GM21619 (cell line): ENCODE measurements around the gene CLEC7A.
A peak's percentile ranks its signal among the peaks of the same experiment; 100 is the strongest.

Experiments used
- ATAC-seq: cut with Tn5 transposase; IDR thresholded peaks from one replicate; pipeline ENCODE4 v1.9.1; 2021; ENCODE audit not compliant: unreplicated experiment

CLEC7A gene

DNA sequence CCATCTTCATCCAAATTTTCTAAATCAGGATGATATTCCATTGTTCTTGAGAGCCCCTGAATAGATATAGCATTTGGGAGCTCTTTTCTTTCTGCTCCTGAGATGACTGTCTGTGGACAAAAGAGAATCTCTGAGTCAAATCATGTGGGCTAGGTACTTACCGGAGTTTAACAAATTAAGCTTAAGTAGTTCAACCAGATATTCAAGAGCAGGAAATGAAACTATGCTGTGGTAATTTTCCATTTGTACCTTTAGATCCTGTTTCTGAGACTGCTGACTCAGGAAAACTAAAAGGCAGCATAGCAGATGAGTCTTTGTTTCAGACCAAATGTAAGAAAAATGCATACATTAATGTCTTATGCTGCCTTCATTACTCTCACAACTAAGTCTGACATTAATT, at the start of gene CLEC7A:
Gene CLEC7A (minus strand): TSS at position 158 of the 400 bp plus-strand sequence. CDS start 117 bp downstream, at position 41.
- ATAC-seq: peak; percentile 88

DNA sequence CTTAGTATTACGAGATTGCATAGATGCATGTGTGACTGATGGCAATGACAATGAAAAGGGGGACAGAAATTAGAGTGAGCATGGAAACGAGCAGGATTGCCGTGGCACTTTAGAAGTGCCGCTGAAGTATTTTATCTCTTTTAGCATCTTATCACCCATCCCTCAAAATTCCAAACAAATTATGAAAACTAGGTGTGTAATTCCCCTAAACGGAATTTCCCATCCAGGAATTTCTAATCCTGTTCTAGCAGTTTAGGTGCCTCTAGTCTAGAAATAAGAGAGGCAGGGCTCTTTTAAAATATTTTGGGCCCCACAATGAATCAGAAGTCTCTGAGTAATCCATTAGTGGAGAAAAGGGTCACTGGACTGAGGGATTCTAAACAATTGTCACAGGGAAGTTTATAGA, 49.8 kb upstream of the CLEC7A start:
- no peak for ATAC-seq

DNA sequence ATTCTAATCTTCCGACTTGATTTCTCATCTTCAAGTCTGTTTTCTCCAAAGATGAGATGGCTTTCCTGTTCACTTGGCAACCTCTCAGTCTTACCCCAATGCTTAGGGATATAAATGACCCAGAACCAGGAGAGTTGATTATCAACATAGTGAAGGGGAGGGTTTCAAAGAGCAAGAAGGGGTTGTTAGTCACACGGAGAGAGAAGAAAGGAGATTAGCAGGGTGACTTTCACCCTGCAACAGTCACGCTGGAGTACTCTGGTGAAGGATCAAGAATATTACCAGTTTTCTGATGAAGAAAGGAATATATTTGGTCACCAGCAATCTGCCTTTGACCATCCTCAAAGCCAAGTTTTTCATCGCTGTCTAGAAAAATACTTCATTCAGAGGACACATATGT, 48.8 kb upstream of the CLEC7A start, which contains the start of gene TMEM52B:
Gene TMEM52B (plus strand): TSS at position 212 of the 400 bp plus-strand sequence. CDS start 543 bp downstream, outside the sequence.
- ATAC-seq: no peak

GRCh38 chr12:10175846-10176636, 46.0 kb upstream of the CLEC7A start:
- no peak for ATAC-seq

GRCh38 chr12:10174986-10175614, 45.1 kb upstream of the CLEC7A start:
- no peak for ATAC-seq

DNA sequence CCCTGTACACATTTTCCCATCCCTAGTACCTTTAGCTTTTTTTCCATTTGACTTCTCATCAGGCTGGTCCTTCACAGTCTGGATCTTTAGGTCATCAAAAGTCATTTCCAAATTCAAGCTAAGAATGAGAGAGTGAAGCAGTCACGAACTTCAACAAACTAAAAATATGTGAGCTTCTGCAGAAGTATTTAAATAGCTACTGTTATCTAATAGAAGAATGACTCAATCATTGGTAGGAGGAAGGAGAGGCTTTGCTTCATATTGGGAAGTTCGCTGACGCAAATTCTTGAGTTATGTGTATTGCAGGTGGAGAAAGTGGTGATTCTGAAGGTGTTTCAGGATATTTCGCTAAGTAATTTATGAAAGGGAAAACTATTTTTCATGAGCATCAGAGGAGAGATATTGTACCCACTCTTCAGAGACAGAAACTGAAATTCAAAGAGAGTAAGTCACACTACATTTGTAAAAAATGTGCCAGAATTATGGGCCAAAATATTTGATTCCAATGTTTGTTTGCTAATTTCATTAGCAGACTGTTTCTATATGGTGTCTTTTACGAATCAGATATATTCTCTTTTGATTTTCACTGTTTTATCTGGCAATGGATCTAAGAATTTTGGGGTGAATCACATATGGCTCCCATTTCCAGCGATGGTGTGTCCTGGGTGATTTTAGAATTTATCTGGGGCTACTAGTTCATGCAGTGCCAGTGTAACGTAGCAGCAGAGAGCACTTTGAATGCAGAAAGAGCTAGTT, 42.2 kb upstream of the CLEC7A start, which contains the start of gene OLR1:
Gene OLR1 (minus strand): TSS at position 160 of the 756 bp plus-strand sequence. CDS start 55 bp downstream, at position 105.
- ATAC-seq: no peak

- ATAC-seq: no peak
Observed at GRCh38 chr12:10170216-10170615, 40.2 kb upstream of the CLEC7A start.

GRCh38 chr12:10169104-10169503, 39.1 kb upstream of the CLEC7A start:
- ATAC-seq: no peak

DNA sequence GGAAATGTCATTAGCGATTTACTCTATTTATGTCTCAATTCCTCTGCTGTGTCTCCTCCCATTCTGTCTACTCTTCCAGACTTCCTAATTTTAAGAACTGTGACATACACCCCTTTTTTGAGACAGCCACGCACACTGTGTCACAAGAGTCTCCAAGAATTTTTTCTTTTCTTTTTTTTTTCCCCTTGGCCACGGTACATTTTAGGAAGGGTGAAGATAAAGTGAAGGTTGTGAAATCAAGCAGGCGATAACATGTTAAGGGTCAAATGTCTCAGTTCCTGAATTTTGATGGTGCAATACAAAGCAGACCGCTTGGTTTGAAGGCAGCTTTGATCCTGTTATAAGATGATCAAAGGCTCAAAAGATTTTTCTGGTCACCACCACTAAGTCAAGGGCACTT, 37.6 kb upstream of the CLEC7A start:
- ATAC-seq: no peak

DNA sequence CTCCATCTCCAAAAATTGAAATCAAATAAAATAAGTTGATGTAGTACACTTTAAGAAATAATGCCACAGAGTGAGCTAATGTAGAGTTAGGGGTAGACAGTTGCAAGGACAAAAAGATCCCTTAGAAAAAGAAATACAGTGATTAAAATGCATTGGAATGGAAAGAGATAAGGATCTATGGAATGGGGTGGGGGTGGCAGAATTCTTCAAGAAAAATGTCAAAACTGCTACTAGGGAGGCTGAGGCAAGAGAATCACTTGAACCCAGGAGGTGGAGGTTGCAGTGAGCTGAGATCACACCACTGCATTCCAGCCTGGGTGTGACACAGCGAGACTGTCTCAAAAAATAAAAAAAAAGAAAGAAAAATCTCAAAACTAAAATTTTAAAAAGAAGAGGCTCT, 35.4 kb upstream of the CLEC7A start:
- ATAC-seq: no peak

- ATAC-seq: no peak
Observed at GRCh38 chr12:10163084-10163483, 33.1 kb upstream of the CLEC7A start.

DNA sequence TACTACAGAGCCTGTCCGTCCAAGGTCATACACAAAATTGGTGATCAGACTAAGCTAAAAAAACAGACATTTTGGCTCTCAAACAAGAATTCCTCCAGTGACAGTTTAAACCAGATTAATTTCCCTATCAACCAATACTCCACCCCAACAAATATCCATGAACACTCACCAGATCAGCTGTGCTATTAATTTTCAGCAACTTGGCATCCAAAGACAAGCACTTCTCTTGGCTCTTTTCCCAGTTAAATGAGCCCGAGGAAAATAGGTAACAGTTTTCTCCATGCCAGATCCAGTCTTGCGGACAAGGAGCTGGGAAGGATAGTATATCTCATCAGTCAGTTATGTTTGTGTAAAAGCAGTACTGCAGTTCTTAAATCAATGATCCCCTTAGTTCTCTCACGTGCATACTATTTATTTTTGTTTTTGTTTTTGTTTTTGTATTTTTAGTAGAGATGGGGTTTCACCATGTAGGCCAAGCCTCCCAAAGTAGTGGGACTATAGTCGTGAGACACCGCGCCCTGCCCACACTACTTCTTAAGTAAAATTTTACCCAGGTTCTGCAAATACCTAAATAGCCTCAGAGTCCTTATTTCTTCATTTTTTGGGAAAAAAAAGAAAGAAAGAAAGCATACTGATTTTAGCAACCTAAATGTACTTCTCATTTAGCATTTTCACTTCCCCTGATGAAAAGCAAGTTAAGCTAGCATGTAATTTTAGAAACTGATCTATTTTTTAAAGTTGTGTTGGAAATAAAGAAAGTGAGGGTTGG, 30.8 kb upstream of the CLEC7A start:
- no peak for ATAC-seq

GRCh38 chr12:10159280-10159679, 29.3 kb upstream of the CLEC7A start:
- ATAC-seq: no peak

GRCh38 chr12:10158406-10158805, 28.4 kb upstream of the CLEC7A start:
- no peak for ATAC-seq

DNA sequence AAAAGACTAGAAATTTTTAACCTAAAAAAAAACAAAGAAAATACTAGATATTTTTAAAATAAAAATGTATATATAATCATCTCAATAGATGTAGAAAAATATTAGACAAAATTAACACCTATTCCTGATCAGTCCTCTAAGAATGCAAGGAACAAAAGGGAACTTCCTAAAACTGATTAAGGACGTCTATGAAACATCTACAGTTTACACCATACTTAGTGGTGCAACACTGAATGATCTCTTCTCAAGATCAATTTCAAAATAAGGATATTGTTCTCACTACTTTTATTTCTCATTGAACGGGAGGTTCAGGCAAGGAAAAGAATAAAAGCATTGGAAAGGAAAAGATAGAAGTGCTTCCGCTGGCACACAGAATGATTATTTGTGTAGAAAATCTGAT, 26.0 kb upstream of the CLEC7A start:
- ATAC-seq: no peak

DNA sequence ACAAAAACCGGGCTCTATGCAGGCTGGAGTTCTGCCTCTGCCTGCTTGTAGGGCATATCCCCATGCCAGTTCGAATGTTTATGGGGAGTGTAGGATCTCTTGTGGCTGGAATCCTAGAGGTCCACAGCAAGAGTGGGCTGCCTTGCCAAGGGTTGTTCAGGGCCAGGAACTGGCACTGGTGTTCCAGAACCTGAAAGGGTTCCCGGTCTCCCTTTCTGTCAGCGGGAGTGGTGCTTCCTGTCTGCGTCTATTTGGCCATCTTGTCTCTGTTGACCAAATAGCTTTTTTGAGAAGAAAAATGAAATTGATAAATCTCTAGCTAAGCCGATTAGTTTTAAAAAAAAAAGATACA, 24.1 kb upstream of the CLEC7A start:
- no peak for ATAC-seq

DNA sequence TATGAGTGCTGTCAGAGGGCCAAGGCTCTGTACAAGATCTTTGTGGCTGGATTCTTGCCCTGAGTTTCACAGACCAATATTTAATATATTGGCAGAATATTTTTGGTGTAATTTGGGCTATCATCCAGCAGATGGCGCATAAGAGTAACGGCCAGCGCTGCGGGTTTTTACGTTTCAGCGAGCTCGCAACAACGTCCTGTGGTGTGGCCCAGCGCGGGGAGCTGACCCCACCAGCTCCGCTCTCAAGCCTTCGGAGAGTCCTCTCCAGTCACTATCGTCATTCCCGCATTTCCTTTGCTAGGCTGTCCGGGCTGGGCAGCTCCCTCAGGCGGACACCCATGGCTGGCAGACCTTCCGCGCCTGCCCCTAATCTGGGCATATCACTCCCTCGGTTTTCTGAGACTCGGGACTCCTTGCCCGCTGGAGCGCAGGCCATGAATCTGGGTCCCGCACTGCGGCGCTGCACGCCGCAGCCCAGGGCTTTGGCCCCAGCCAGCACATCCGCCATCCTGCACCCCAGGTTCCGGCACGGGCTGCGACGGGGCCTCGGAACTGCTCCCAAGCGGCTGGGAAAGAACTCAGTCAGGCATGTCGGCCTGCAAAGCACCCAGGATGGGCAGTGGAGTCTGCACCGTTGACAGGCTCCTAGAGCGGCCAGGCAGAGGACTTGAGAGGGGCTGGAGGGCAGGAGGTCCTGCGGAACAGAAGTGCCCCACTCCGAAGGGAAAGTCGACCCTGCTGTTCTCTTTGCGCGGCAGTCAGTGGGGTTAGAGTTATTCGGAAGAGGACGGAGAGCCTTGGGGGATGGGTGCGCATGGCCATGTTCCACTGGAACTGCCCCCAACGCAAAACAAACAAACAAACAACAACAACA, 23.5 kb upstream of the CLEC7A start:
- peak; percentile 60 for ATAC-seq

GRCh38 chr12:10151621-10152020, 21.6 kb upstream of the CLEC7A start:
- no peak for ATAC-seq

DNA sequence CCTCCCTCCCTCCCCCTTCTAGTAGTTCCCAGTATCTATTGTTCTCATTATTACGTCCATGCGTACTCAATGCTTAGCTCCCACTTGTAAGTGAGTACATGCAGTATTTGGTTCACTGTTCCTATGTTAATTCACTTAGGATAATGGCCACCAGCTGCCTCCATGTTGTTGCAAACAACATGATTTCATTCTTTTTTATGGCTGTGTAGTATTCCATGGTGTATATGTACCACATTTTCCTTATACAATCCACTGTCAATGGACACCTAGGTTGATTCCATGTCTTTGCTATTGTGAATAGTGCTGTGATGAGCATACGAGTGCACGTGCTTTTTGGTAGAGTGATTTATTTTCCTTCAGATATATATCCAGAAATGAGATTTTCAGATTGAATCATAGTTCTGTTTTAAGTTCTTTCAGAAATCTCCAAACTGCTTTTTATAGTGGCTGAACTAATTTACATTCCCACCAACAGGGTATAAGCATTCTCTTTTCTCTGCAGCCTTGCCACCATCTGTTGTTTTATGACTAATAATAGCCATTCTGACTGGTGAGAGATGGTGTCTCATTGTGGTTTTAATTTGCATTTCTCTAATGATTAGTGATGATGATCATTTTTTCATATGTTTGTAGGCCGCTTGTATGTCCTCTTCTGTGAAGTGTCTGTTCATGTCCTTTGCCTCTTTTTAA, 17.9 kb upstream of the CLEC7A start:
- ATAC-seq: peak; percentile 86
